SK-N-SH treated with all-trans-retinoic acid at 6 μM for 48 hours (cell line): ENCODE results near the gene FAM200A.

Experiments used
- ARNTL ChIP-seq: fragments of 450-650 bp; formaldehyde crosslinking; IDR thresholded peaks from 2 replicates; pipeline ENCODE4 v1.5.0; 2020; ENCODE audit warnings: low read depth, mild to moderate bottlenecking, moderate library complexity, borderline replicate concordance
- RARB ChIP-seq: fragments of 250-450 bp; sonication (Bioruptor Pico); IDR thresholded peaks from 2 replicates; pipeline ENCODE4 v1.8.0; 2021; ENCODE audit warnings: mild to moderate bottlenecking, moderate library complexity
- ZNF565 ChIP-seq: fragments of 450-650 bp; formaldehyde crosslinking; conservative IDR thresholded peaks from 2 replicates; pipeline ENCODE4 v1.5.0; 2020; ENCODE audit warnings: low read depth, mild to moderate bottlenecking, moderate library complexity
- TF ChIP-seq, protein P1 (sequence below): fragments of 250-450 bp; sonication (Bioruptor Pico); IDR thresholded peaks from 2 replicates; pipeline ENCODE4 v1.8.0; 2021; ENCODE audit warnings: low read depth, mild to moderate bottlenecking, moderate library complexity, borderline replicate concordance

DNA sequence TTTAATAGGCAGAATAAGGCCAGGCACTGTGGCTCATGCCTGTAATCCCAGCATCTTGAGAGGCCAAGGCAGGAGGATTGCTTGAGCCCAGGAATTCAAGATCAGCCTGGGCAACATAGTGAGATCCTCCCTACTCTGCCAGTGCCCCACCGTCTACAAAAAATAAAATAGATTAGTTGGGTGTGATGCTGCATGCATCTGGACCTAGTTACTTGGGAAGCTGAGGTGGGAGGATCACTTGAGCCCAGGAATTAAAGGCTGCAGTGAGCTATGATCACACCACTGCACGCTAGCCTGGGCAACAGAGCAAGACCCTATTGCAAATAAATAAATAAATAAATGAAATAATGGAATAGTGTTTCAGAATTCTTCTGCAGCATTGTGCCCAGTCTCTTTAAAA, 16.2 kb downstream of the FAM200A start:
- TF ChIP-seq ARNTL (CRISPR knock-in tag): no peak
- TF ChIP-seq ZNF565 (CRISPR knock-in tag): no peak
- TF ChIP-seq, protein P1, sequence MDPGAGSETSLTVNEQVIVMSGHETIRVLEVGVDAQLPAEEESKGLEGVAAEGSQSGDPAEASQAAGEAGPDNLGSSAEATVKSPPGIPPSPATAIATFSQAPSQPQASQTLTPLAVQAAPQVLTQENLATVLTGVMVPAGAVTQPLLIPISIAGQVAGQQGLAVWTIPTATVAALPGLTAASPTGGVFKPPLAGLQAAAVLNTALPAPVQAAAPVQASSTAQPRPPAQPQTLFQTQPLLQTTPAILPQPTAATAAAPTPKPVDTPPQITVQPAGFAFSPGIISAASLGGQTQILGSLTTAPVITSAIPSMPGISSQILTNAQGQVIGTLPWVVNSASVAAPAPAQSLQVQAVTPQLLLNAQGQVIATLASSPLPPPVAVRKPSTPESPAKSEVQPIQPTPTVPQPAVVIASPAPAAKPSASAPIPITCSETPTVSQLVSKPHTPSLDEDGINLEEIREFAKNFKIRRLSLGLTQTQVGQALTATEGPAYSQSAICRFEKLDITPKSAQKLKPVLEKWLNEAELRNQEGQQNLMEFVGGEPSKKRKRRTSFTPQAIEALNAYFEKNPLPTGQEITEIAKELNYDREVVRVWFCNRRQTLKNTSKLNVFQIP: no peak
- TF ChIP-seq RARB (CRISPR knock-in tag): no peak
